Ramos (cell line): ENCODE results near the gene DOCK4.

ENCODE experiments used
- in situ Hi-C: fragments of 300-500 bp; cut with MboI; formaldehyde crosslinking; loops from one replicate; pipeline ENCODE4 v1.14.3; 2022; ENCODE audit warnings: low sequenced_read_pairs; ENCODE audit not compliant: unreplicated experiment

DOCK4 gene

DNA sequence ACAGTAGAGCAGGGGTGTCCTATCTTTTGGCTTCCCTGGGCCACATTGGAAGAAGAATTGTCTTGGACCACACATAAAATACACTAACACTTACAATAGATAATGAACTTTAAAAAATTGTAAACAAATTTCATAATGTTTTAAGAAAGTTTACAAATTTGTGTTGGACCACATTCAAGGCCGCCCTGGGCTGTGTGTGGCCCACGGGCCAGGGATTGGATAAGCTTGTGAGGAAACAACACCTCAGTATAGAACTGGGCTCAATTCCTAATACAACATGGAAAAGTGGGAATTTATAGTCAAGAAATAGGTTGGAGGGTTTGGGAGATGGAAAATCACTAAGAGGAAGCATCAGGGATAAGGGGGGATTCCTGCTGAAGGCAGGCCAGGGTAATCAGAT lies 18.0 kb upstream of the DOCK4 start:
- in situ Hi-C loops: no loop called here

DNA sequence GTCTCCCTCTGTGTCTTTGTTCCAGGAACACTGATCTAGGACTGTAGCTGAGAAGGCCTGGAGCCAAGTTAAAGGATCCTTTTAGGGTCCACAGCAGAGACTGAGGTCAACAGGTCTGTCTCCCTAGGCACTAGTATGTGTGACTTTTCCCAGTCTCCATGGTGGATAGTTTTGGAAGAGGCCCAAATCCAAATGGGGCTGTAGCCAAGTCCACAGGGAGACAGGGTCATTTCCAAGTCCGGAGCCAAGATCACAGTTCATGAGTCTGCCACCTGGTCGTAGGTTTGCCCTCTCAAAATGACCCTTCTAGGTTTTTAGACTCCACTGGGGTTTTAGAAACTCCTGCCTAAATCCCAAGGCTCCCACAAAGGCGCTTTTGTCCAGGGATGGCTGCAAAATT lies 17.1 kb upstream of the DOCK4 start:
- in situ Hi-C loops: no loop called here

DNA sequence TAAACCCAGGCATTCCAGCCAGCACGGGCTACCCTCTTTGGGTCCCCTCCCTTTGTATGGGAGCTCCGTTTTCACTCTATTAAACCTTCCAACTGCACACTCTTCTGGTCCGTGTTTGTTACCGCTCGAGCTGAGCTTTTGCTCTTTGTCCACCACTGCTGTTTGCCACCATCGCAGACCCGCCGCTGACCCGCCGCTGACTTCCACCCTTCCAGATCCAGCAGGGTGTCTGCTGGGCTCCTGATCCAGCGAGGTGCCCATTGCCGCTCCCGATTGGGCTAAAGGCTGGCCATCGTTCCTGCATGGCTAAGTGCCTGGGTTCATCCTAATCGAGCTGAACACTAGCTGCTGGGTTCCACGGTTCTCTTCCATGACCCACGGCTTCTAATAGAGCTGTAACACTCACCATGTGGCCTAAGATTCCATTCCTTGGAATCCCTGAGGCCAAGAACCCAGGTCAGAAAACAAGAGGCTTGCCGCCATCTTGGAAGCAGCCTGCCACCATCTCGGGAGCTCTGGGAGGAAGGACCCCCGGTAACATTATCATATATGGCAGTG lies 14.8 kb upstream of the DOCK4 start:
- in situ Hi-C loops: no loop called here

DNA sequence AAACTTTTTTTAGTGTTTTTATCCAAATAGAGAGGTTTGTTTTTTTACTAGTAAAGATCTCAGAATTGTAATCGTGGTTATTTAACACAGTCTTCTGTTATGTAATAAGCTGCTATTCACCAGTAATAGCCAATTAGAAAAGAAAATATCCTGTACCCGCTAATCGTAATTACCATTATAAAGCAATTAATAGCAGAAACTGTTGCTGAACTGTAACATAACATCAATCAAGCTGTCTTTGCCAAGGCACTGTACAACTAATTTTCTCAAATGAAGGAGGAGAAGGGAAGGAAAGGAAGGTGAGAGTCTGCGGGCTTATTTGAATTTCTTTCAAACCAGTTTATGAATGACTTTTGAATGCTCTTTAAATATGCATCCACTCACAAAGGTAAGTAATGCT lies 9.6 kb upstream of the DOCK4 start:
- in situ Hi-C loops: no loop called here

DNA sequence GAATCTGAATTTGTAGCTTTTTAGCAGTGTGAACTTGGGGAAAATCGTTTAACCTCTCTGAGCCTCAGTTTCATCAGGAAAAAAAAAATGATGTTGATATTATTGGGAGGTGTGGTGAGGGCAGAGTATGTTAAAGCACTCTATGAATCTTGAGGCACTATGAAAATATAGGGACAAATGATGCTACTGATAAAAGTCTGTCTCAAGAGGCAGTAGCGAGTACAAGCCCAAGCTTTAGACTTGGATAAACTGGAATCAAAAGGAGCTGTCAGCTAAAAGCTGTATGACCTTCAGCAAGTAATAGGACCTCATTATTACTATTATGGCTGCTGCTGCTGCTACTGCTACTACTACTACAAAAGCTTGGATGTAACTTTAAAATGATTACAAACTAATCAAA lies 8.7 kb upstream of the DOCK4 start:
- in situ Hi-C loops: no loop called here

DNA sequence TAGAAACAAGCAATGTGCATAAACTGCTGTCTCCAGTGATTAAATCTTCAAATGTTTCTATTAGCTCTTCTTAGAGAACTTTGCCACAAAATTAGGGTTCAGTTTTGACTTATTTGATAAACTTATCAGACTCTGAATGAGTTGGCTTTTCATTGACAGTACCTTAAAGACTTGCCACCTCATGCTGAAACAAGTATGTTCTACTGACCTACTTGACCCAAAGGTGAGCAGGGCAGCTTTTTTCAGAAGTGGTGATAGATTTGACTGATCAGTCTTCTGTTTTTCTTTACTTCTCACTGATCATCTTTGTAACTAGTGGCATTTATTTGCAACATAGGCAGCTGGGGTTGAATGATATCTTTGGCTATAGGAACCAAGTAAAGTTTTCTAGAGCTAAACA lies 8.1 kb upstream of the DOCK4 start:
- in situ Hi-C loops: no loop called here

DNA sequence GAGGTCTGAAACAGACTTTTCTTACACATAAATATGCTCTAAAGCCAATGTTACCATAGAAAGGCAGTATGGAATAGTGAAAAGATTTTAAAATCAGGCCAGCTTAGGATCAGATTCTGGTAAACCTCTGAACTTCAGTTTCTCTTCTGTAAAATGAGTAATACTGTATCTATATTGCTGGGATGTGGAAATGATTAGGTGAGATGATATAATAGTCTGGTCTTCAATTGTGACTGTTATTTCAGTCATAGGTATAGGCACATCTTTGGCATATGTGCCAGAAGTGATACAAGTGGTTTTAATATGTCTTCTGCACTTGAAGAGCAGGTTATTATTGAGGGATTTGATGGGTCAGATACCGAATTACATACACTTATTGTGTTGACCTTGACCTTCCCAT lies 7.5 kb upstream of the DOCK4 start:
- in situ Hi-C loops: no loop called here

DNA sequence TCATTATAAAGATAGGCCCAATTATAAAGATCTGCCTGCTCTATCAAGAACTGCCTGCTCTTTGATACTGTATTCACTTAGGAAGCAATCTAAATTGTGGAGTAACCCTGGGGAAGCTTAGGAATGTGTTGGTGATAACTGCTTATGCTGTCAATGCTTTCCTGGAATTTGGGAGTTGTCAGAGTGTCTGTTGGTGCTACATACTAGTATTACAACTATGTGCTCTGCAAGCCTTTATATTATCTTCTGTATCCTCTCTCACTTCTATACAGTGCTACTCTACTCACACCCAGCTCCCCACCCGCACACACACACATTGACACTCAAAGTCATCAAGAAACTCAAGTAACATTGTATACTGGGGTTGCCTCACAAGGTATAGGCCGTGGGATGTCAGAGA lies 6.4 kb upstream of the DOCK4 start:
- in situ Hi-C loops: no loop called here

DNA sequence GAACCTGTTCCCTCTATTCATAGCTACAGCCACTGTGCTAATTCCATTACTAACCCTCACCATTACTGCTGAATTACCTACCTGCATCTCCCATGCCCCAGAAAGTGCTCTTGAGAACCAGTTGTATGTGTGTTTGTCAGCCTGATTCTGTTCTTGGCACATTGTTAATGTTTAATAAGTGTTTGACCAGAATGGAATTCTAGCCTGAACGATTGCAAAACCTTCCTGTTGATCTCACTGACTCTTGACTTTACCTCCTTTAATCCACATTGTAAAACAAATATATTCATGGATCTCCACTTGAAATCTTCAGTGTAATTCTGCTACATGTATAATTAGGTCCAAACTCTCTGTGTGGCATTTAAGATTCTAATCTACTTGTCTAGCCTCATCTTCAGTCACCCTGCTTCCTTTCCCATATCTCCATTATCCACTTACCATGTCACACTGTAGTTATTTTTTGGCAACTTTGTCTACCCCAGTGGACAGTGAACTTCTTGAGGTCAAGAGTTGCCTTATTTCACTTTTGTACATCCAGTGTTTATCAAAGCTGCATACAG lies 5.2 kb upstream of the DOCK4 start:
- in situ Hi-C loops: no loop called here

DNA sequence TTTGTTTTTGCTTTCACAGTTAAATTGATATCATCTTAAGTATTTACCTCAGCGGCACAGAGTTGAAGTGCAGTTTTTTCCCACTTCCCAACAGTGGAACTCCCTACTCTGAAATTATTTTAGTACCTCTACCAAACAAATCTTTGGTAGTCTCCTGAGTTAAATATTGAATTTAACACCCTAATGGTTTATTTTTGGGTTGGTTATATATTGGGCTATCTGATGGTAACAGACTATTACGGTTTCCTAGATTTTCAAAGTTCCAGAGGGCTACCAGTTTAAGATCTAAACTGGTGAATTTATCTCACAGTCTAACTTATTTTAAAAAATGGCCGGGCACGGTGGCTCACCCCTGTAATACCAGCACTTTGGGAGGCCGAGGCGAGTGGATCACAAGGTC lies 1.6 kb upstream of the DOCK4 start:
- in situ Hi-C loops: loop anchor here (10.0 kb wide), 1 partner anchor 247 kb away; the partner anchor contains the start of gene IFRD1

DNA sequence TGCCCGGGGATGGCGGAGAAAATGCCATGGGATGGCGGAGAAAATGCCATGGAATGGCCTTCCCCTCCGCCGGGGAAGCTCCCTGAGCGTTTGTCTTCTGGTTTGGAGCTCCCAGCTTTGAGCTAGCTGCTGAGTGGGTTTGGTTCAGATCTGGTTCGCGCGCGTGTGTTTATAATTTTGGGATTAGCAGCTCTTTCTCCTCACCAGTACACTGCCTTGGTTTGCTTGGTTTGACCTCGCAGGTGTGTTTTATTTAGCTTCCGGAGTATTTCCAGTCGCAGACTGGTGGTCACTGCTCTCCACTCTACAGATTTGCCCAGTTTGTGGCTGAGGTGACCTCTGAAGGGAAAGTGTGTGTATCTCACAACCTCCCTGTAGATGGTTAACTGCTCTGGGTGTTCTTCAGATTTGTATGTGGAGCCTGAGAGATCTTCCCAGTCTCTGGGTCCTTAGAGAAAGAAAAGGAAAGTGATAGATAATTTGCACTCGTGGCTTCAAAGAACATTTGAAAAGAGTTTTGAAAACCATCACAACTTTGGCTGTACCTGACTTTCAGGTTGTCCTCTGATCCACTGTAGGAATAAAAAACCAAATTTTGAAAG lies 893 bp upstream of the DOCK4 start:
- in situ Hi-C loops: loop anchor here (10.0 kb wide), 1 partner anchor 248 kb away; the partner anchor contains the start of gene IFRD1

DNA sequence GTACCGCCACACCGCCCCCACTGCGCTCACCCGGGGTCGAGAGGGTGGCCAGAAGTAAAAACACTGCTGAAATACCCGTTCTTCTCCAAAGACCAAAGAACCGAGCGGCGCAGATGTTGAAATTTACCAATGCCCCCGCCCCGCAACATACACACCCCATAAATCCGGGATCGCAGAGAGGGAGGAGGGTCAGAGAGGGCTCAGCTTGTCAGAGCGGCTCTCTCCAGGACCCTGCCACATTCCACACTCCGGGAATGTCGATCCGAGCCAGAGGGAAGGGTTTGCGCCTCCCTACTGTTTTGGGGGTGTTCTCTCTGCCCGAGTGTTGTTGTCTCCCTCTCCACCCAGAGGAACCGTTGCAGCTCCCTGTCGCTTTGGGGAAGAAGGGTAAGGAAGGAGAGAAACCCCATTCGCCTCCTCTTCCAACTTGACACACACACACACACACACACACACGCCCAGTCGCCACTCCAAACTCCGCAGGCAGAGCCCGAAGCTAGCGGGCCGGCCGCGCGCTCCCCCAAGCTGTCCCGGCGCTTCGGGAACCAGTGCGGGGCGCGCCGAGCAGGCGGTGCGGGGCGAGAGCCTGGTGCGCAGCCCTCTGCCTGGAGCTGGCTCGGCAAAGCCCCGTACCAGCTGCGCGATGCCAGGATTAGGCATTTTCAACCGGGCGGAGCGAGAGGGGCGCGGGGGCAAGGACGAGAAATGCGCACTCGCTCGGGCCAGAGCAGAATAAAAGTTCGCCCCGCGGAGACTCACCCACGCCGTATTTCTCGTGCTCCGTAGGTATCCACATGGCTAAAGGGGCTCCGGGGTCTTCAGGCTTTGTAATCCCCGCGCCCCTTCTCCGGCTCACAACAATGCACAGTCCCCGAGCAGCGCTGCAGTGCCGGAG lies 609 bp downstream of the DOCK4 start:
- in situ Hi-C loops: loop anchor here (10.0 kb wide), 1 partner anchor 249 kb away; the partner anchor contains the start of gene IFRD1

DNA sequence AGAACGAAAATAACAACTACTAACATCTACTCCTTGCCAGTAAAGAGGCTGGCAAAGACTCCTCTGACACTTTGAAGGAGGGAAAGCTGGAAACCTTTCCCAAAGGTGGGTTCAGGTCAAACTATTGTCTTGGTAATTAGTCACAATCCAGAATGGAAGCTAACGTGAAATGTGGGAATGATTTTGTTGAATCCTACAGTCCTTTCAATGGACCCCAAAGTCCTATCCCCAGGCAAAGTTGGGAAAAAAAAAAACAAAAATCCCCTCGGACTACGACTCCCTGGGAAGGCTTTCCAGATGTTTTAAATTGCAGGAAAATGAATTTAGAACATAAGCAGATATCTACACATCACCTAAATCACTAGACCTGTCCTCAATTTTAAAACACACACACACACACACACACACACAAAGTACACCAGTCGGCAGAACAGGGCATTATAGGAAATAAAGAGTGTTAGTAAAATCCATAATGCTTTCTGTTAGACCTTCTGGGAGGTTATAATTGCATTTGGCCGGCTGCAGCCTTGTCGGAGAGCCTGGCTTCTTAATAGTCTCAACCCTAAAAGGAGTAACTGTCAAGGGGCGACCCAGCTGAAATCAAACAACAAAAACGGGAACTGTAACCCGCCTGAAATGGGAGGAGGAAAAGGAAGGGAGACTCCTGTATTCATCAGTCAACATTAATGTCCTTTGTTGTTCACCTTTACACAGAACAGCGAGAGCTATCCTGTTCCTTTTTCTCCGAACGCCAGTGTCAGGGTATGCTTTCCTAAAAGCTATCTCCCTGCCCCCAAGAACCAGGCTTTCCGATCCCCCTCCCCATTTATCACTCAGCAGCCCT lies 1.5 kb downstream of the DOCK4 start:
- in situ Hi-C loops: loop anchor here (10.0 kb wide), 1 partner anchor 250 kb away; the partner anchor contains the start of gene IFRD1

DNA sequence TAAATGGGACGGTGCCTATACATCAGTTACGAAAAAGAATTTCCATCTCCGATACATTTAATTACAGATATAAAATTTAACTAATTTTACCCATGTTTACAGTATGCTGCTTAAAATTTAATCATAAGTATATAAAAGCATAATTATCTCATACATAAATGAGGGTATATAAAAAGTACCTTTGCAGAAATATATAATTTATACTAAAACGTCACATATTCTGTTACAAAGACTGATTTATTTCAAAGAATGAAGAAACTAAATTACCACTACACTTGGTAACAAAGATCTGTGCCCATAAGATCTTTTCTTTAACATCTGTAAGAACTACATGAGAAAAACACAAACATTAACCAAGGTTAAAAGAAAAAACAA lies 2.8 kb downstream of the DOCK4 start:
- in situ Hi-C loops: loop anchor here (10.0 kb wide), 1 partner anchor 251 kb away; the partner anchor contains the start of gene IFRD1

DNA sequence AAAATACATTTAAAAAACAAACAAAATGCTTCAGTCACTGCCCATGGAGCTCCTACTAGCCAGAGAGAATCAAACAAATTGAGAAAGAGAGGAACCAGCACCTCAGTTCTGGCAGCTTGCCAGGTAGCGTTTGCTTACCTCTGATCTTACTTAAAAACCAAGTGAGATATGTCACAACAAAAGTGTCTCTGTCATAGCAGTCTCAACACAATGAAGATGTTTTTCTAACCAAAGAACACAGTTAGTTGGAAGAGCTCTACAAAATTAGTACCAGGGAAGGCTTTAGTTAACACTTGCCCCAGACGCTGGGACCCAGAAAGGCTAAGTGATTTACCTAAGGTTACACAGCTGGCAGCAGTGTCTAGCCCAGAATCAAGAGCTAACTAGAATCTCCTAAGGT lies 3.4 kb downstream of the DOCK4 start:
- in situ Hi-C loops: loop anchor here (10.0 kb wide), 1 partner anchor 252 kb away; the partner anchor contains the start of gene IFRD1

DNA sequence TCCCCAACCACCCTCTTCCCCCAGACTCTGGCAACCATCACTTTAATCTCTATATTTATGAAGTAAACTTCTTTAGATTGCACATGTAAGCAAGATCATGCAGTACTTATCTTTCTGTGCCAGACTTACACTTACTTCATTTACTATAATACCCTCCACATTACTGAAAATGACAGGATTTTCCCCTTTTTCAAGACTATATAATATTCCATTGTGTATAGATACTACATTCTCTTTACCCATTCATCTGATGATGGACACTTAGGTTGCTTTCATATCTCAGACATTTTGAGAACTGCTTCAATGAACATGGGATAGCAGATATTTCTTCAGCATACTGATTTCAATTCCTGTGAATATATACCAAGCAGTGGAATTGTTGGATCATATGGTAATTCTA lies 4.4 kb downstream of the DOCK4 start:
- in situ Hi-C loops: loop anchor here (10.0 kb wide), 1 partner anchor 253 kb away; the partner anchor contains the start of gene IFRD1

DNA sequence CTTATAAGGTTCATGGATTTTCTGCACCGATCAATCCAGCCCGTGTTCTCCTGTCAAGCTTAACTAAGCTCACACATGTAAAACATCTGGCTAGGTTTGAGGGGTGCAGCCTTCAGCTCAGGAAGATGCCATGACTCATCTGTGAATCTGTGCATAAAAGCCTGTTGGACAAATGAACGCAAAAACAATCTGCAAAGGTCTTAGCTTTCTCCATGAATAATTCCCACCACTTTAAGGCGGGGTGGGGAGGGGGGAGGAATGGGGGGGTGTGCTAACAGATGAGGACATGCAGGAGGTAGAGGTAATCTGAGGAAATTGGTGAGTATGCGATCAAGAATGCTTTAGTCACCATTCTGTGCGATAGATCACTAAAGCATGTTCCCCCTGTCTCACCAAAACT lies 4.8 kb downstream of the DOCK4 start:
- in situ Hi-C loops: loop anchor here (10.0 kb wide), 1 partner anchor 253 kb away; the partner anchor contains the start of gene IFRD1

DNA sequence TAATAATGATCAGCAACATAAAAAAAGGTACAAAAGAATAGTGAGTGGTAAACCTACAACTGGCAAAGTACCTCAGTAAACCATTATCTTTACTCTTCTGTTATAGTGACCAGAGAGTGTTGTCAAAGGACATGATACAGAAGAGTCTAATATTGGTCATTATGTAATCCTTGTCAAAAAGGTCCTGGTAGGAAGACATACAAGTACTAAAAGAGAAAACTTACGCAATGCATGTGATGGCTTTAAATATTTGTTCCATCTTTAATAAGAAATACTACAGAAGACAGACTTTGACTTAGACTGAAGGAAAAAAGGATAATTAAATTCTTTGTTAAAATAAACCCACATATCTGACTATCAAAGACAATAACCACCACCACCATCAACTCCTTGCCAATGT lies 6.5 kb downstream of the DOCK4 start:
- in situ Hi-C loops: loop anchor here (10.0 kb wide), 1 partner anchor 255 kb away; the partner anchor contains the start of gene IFRD1

DNA sequence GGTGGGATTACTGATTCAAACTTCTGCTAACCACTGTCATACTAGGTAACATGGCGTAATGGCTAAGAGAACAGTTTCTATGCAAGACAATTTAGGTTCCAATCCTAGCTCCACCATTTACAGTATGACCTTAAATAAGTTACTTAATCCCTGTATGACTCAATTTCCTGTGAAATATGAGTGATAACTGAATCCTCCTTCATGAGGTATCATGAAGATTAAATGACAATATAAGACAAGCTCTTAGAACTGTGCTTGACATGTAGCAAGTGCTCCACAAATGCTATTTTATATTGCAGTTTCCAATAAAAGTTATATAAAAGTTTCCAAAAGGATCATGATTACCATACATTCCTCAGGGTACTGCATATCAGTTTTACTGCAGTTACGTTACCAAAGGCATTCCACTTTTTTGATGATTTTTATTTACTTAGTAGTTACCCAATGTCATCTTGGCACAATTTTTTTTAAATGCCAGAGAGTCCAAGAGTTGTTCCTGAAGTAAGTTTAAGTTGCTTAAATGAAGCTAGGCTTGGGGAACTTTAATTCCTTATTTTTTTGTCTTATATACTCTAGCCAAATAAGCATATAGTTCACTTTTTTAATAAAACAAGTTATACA lies 7.1 kb downstream of the DOCK4 start:
- in situ Hi-C loops: no loop called here
